SW480 (cell line): ENCODE data around the gene EXPH5.

Source experiments
- DNase-seq: peaks from one replicate; pipeline ENCODE4 v3.0.0-alpha.2; 2016; ENCODE audit warnings: low spot score

EXPH5 gene

DNA sequence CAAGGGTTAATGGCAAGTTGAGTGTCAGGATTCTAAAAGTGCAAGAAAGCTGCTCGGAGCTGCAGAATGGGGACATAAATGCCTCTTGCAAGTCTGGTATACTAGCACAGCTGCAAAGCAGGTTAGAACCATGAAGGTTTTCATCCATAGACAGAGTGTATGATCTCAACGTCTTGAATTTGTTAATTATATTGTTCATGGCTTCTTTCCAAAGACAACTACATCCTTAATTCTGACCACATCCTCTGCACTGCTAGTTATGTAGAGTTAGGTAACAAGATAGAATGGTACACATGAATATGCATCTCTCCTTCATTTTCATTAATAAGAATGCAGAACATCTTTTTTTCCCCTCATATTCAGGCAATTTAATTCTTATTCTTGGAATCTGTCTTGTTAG lies 34.2 kb downstream of the EXPH5 start:
- no peak for DNase-seq

DNA sequence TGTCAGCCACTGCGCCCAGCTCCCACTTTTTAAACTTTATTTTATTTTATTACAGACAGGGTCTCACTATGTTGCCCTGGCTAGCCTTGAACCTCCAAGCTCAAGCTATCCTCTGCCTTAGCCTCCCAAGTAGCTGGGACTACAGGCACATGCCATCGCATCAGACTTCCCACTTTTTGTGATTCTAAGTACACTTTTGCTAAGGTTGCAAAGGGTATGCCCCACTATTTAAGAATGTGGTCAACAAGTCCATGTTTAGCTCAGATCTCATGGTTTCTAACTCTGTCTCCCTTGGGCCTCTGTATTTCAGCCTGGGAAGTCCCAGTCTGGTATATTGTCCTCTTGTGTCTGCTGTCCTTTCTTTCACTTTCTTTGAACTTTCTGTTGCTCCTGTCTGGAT lies 35.3 kb downstream of the EXPH5 start:
- DNase-seq = no peak

DNA sequence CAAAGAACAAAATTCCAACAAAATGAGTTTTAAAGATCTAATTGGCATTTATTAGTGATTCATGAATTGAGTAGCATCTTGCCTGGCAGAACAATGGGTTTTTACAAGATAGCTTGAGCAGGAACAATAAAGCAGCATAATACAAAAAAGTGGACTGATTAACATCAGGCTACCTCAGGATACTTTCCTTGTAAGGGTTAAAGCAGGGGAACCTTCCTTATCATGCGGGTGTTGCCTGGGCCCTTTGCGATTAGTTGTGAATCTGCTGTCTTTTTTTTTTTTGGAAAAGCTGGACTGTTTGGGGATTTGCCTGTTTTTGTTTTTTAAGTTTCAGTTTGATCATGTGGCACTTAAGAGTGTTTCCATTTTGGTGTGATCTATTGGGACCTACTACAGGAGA lies 37.5 kb downstream of the EXPH5 start:
- DNase-seq = no peak

- DNase-seq = peak; percentile 97
These were observed 41.7 kb downstream of the EXPH5 start for GRCh38 chr11:108551651-108552462.

GRCh38 chr11:108549319-108549885 lies 44.2 kb downstream of the EXPH5 start:
- DNase-seq = no peak

GRCh38 chr11:108545909-108546501 lies 47.6 kb downstream of the EXPH5 start:
- DNase-seq = no peak

DNA sequence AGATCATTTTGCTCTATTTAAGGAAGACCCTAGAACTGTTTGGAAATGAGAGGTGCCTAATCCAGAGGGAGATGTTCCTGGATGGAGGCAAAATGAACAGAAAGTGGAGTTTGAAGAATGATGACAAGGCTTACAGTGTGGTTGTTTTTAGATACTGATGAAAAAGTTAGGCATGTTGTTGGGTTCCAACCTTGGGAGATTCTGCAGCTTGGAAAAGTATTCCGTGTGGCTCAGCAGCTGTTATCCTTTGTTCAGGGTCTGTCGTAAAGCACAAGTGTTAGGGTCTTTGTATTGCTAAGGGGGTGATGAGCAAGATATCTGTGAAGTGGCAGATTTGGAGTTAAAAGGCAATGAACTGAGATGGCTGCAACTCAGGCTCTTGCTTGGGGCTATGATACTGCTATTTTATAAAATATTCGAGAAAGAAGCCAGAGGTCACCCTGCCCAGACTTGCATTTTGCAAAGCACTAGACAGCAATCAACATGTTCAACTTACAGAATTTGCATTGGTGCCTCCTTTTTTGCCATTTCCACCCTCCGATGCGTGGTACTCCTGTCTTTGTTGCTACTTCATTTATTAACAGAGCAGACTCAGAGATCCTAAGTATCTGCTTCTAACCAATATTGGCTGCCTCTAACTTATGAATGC lies 50.1 kb downstream of the EXPH5 start:
- DNase-seq = no peak

DNA sequence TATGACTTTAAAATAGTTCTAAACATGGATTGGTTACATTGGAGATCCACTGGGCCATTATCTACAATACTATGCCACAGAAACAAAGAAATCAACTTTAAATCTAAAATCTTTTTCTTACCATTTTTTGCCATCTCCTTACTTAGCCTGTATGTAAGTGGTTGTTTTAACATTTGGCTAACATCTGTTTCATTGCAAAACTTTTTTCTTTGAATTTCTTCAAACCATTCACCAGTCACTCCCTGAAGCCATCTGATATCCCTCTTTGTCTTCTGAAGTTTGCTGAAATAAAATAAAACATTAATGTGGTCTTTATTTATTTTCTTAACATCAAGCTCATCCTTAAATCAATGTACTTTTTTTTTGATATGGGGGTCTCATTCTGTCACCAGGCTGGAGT lies 52.0 kb downstream of the EXPH5 start:
- no peak for DNase-seq

- DNase-seq = no peak
These were observed 55.1 kb downstream of the EXPH5 start for GRCh38 chr11:108538502-108538901.

GRCh38 chr11:108538022-108538424 lies 55.5 kb downstream of the EXPH5 start:
- peak; percentile 60 for DNase-seq

- DNase-seq = no peak
These were observed 56.8 kb downstream of the EXPH5 start for GRCh38 chr11:108536783-108537182.

- no peak for DNase-seq
These were observed 58.1 kb downstream of the EXPH5 start for GRCh38 chr11:108535384-108535955.

GRCh38 chr11:108534274-108534882 lies 59.2 kb downstream of the EXPH5 start:
- no peak for DNase-seq

- DNase-seq = no peak
These were observed 63.1 kb downstream of the EXPH5 start for GRCh38 chr11:108530426-108530825.

DNA sequence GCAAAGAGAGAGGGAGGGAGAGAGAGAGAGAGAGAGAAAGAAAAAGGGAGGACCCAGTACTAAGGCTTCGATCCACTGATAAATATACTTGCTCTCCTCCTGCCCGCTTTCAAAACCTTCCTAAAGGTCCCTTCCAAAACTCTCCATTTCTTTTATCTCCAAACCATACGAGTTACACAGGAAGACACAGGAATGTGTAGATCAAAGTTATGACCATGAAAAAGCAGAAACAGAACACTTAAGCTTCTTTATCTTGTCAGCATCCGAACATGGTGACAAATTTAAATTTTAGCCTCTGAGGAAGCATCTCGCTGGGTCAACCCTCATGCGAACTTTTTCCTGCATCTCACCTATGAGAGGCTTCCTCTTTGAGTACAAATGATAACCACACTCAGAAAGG lies 66.2 kb downstream of the EXPH5 start:
- no peak for DNase-seq

DNA sequence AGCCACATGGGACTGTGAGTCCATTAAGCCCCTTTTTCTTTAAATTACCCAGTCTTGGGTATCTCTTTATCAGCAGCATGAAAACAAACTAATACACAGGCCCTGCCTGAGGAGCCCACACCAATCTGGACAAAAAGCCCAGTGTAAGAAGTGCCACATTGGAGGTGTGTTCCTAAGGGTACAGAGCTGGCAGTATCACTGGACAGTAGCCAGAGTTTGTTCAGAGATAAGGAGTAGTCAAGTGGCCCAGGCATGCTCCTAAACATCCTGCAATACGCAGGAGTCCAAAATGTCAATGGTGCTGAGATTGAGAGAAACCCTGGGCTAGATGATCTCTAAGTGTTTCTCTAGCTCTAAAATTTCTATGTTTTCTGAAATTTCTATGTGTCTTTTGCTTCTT lies 68.4 kb downstream of the EXPH5 start:
- no peak for DNase-seq

DNA sequence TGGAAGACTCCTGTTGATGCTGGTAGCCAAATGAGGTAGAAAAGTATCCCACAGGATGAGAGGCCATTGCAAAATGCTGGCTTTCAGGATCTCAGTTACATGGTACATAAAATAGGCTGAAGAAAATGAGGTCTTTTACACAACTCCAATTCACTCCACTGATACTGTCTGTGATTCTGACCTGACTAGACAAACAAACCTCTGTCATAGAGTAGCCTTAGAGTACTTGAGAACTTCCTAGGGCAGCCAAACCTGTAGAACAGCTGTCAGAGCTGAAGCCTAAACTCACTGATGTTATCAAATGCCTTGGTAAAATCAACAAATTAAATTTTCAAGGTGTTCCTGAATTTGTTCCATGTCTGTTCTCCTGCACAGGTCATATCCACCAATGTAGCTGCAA lies 69.1 kb downstream of the EXPH5 start:
- no peak for DNase-seq

DNA sequence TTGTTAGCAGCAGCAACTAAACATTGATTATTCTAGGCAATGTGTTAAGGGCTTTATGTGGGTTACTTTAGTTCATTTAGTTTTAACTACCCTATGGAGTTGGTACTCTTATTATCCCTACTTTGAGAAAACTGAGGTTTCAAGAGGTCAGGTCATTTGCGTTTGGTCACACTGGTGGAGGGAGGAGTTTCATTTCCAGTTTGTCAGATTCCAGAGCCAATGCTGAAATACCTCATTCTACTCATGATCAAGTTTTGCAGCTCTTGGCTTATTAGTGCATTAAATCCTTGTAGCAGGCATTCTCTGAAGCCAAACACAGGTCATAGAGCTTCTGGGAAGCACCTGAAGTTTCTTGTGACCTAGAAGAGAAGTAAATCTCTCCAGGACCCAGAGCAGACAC lies 71.2 kb downstream of the EXPH5 start:
- no peak for DNase-seq

DNA sequence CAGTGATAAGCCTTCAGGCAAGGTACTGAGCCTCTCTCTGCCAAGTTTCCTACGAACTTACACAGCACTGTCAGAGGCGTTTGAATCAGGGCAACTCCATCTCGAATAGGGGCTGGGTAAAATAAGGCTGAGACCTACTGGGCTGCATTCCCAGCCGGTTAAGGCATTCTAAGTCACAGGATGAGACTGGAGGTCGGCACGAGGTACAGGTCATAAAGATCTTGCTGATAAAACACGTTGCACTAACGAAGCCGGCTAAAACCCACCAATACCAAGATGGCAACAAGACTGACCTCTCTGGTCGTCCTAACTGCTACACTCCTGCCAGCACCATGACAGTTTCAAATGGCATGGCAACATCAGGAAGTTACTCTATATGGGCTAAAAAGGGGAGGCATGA lies 75.0 kb downstream of the EXPH5 start:
- DNase-seq = no peak

DNA sequence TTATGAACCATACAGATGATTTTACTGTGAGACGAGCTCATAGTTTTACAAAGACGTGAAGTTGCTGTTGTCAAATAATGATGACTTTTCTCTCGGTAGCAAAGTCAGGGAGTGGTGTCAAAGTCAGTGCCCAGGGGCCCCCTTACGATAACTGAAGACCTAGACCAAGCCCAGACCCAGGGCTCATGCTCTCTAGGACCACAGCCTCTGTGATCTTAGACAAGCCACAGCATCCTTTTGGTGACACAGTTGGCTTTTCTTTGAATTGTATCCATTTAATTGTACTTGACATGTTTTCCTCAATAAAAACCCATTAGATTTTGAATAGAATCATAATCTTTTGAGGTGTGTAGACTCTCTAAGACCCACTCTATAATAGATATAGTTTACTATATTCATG lies 77.4 kb downstream of the EXPH5 start:
- DNase-seq = no peak

DNA sequence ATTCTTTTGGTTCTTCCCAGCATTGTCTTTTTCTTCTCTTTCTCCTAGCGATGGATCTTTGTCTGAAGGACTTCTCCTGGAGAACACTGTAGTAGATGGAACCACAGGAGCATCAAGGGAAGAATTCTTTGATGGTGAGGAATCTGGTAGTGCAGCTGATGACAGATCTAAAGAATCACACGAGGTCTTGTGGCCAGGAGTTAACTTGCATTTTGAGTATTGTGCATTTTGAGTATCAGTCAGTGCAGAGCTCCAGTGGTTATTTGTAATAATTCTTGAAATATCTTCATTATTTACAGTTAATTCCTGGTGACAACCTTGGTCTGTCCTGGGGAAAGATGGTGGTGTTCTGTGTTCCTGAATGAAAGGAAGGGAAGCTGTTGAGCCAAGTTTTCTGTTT lies 80.9 kb downstream of the EXPH5 start:
- DNase-seq = no peak

GRCh38 chr11:108511851-108512474 lies 81.6 kb downstream of the EXPH5 start:
- DNase-seq = no peak
